SU-DHL-6 (cell line): ENCODE data around the gene METTL21A.

Experiments
- H2AFZ ChIP-seq: fragments of 200-600 bp; sonication (generic); 2 replicates; pipeline ENCODE4 v1.6.1; 2014; ENCODE audit warnings: low read depth, mild to moderate bottlenecking, moderate library complexity, mixed read lengths, antibody characterized with exemption, low read length; ENCODE audit not compliant: severe bottlenecking
- H3F3A ChIP-seq: fragments of 200-600 bp; shearing (Covaris generic); 2 replicates; pipeline ENCODE4 v1.6.0; 2016; ENCODE audit warnings: antibody characterized with exemption, mild to moderate bottlenecking; ENCODE audit not compliant: insufficient read depth
- H3K27ac ChIP-seq: fragments of 200-600 bp; sonication (generic); 2 replicates; pipeline ENCODE4 v1.5.1; 2016; ENCODE audit warnings: low read depth, mild to moderate bottlenecking, low read length, moderate library complexity, mixed read lengths
- H3K27me3 ChIP-seq: fragments of 200-600 bp; sonication (generic), shearing (Covaris generic); 2 replicates; pipeline ENCODE4 v1.6.0; 2014; ENCODE audit warnings: mild to moderate bottlenecking, low read length
- H3K36me3 ChIP-seq: fragments of 200-600 bp; sonication (generic); 2 replicates; pipeline ENCODE4 v1.6.1; 2014; ENCODE audit warnings: mild to moderate bottlenecking, low read length, mixed read lengths
- H3K4me2 ChIP-seq: fragments of 300-600, 200-600 bp; shearing (Covaris generic), sonication (generic); 2 replicates; pipeline ENCODE4 v1.6.0; 2014; ENCODE audit warnings: low read length, low read depth, mild to moderate bottlenecking; ENCODE audit not compliant: poor library complexity, severe bottlenecking
- H3K4me3 ChIP-seq: fragments of 200-600 bp; sonication (generic); 2 replicates; pipeline ENCODE4 v1.5.1; 2014; ENCODE audit warnings: antibody characterized with exemption, low read length, mild to moderate bottlenecking, mixed read lengths; ENCODE audit not compliant: insufficient read depth, poor library complexity, severe bottlenecking
- H3K79me2 ChIP-seq: fragments of 200-600 bp; sonication (generic); 2 replicates; pipeline ENCODE4 v1.6.1; 2014; ENCODE audit warnings: mild to moderate bottlenecking, low read length, moderate library complexity; ENCODE audit not compliant: insufficient read depth
- H3K9ac ChIP-seq: fragments of 200-600 bp; sonication (generic); 2 replicates; pipeline ENCODE4 v1.7.0; 2014; ENCODE audit warnings: mild to moderate bottlenecking, low read length
- H3K9me2 ChIP-seq: fragments of 200-600 bp; sonication (generic); replicated peaks from 2 replicates; pipeline ENCODE4 v1.6.1; 2014; ENCODE audit warnings: low read length; ENCODE audit not compliant: insufficient read depth
- H3K9me3 ChIP-seq: fragments of 200-600 bp; sonication (generic); 2 replicates; pipeline ENCODE4 v1.6.1; 2014; ENCODE audit warnings: low read length, mixed read lengths; ENCODE audit not compliant: insufficient read depth
- H4K20me1 ChIP-seq: fragments of 200-600 bp; sonication (generic); 2 replicates; pipeline ENCODE4 v1.6.1; 2014; ENCODE audit warnings: low read depth, mild to moderate bottlenecking, antibody characterized with exemption, low read length, moderate library complexity, mixed read lengths
- CTCF ChIP-seq: fragments of 200-600 bp; sonication (generic); IDR thresholded peaks from one replicate; pipeline ENCODE4 v1.5.1; 2017; ENCODE audit warnings: antibody characterized with exemption, mild to moderate bottlenecking, low read length, moderate library complexity; ENCODE audit not compliant: insufficient read depth, poor library complexity, severe bottlenecking
- EZH2phosphoT487 ChIP-seq: fragments of 200-600 bp; sonication (generic), shearing (Covaris generic); conservative IDR thresholded peaks from 2 replicates; pipeline ENCODE4 v1.6.1; 2018; ENCODE audit warnings: mild to moderate bottlenecking, antibody characterized with exemption, low read length, moderate library complexity, mixed read lengths

Gene METTL21A

GRCh38 chr2:207589143-207589542, 36.1 kb downstream of the METTL21A start:
- H3F3A ChIP-seq: 0 out of 2 replicates have a peak, but pooled peaks cover 6% of the 10 kb centered on the region
- H3K9ac ChIP-seq: no peak overlapping the region
- H3K79me2 ChIP-seq: peaks cover 4% of the 10 kb centered on the region; the same call in 1 of the 2 replicates
- no peak overlapping the region for H3K27ac ChIP-seq
- H4K20me1 ChIP-seq: no peaks in the 10 kb centered on the region
- no peak for TF ChIP-seq CTCF
- TF ChIP-seq EZH2phosphoT487: no peak
- H2AFZ ChIP-seq: no peak overlapping the region
- peaks cover 71% of the 10 kb centered on the region for H3K36me3 ChIP-seq
- H3K9me2 ChIP-seq: no peaks in the 10 kb centered on the region
- H3K9me3 ChIP-seq: peaks cover 14% of the 10 kb centered on the region; the same call in 1 of the 2 replicates
- no peak overlapping the region for H3K4me2 ChIP-seq
- no peaks in the 10 kb centered on the region for H3K27me3 ChIP-seq
- no peak overlapping the region for H3K4me3 ChIP-seq

GRCh38 chr2:207587305-207587704, 37.9 kb downstream of the METTL21A start:
- H3K4me3 ChIP-seq: no peak overlapping the region
- H3K9me2 ChIP-seq: no peaks in the 10 kb centered on the region
- H3K79me2 ChIP-seq: peaks cover 4% of the 10 kb centered on the region; the same call in 1 of the 2 replicates
- H3F3A ChIP-seq: 0 out of 2 replicates have a peak, but pooled peaks cover 6% of the 10 kb centered on the region
- peaks cover 12% of the 10 kb centered on the region; the same call in 1 of the 2 replicates for H3K9me3 ChIP-seq
- no peak overlapping the region for H3K9ac ChIP-seq
- peaks cover 83% of the 10 kb centered on the region for H3K36me3 ChIP-seq
- TF ChIP-seq CTCF: no peak
- TF ChIP-seq EZH2phosphoT487: no peak
- H3K27ac ChIP-seq: no peak overlapping the region
- no peaks in the 10 kb centered on the region for H3K27me3 ChIP-seq
- H3K4me2 ChIP-seq: no peak overlapping the region
- H2AFZ ChIP-seq: no peak overlapping the region
- no peaks in the 10 kb centered on the region for H4K20me1 ChIP-seq

- Histone ChIP-seq H3K4me3 (no peak overlapping the region), H3K36me3 (peaks cover 82% of the 10 kb centered on the region)
- TF ChIP-seq CTCF (no peak), EZH2phosphoT487 (no peak)
These were observed 40.2 kb downstream of the METTL21A start for GRCh38 chr2:207584952-207585351.

More at GRCh38 chr2:207584952-207585351, 40.2 kb downstream of the METTL21A start:
- no peak overlapping the region for H2AFZ ChIP-seq
- H3F3A ChIP-seq: 0 out of 2 replicates have a peak, but pooled peaks cover 6% of the 10 kb centered on the region
- H4K20me1 ChIP-seq: no peaks in the 10 kb centered on the region
- H3K9me2 ChIP-seq: no peaks in the 10 kb centered on the region
- no peaks in the 10 kb centered on the region for H3K79me2 ChIP-seq
- H3K27me3 ChIP-seq: no peaks in the 10 kb centered on the region
- no peak overlapping the region for H3K9ac ChIP-seq
- no peak overlapping the region for H3K4me2 ChIP-seq
- H3K27ac ChIP-seq: no peak overlapping the region
- no peaks in the 10 kb centered on the region for H3K9me3 ChIP-seq
